Activated T-helper 1 cell treated with Interleukin-2 at 50 U/mL for 16 hours (primary cell): ENCODE measurements around the gene LTA4H.

Experiments
- DNase-seq: peaks from one replicate; pipeline ENCODE4 v3.0.0-alpha.2; 2020; ENCODE audit warnings: low read depth

LTA4H gene

GRCh38 chr12:96034621-96035282 lies 635 bp downstream of the LTA4H start:
- DNase-seq, result no peak

GRCh38 chr12:96033549-96034389 lies 1.6 kb downstream of the LTA4H start:
- DNase-seq, result no peak

- DNase-seq, result no peak
Observed at GRCh38 chr12:96029826-96030225, 5.6 kb downstream of the LTA4H start.

- no peak for DNase-seq
Observed at GRCh38 chr12:96028538-96028937, 6.8 kb downstream of the LTA4H start.

DNA sequence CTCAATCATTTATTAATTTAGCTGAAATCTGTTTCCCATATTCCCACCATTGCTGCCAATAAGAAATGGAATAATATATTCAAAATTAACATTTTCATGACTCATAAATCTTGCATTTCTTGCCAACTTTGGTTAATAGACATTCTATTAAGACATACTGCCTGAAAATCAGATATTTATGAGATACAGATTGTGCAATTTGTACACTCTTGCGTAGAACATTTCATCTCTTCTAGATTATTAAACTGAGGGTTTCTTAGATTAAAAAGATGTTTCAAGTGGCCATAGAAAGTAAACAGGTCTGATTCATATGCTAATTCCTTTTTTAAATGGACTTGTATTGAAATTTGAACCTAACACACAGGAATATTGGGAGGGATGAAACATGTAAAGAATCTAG lies 9.1 kb downstream of the LTA4H start:
- DNase-seq, result no peak

DNA sequence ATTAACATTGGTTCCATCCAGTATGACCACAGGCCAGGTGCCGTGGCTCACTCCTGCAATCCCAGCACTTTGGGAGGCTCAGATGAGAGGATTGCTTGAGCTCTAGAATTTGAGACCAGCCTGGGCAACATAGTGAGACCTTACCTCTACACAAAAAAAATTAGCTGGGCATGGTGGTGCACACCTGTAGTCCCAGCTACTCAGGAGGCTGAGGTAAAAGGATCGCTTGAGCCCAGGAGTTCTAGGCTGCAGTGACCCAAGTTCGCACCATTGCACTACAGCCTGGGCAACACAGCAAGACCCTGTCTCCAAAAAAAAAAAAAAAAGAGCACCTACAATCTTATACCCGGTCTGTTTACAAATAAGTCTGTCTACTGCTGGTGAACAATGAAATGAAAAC lies 9.9 kb downstream of the LTA4H start:
- DNase-seq, result no peak

DNA sequence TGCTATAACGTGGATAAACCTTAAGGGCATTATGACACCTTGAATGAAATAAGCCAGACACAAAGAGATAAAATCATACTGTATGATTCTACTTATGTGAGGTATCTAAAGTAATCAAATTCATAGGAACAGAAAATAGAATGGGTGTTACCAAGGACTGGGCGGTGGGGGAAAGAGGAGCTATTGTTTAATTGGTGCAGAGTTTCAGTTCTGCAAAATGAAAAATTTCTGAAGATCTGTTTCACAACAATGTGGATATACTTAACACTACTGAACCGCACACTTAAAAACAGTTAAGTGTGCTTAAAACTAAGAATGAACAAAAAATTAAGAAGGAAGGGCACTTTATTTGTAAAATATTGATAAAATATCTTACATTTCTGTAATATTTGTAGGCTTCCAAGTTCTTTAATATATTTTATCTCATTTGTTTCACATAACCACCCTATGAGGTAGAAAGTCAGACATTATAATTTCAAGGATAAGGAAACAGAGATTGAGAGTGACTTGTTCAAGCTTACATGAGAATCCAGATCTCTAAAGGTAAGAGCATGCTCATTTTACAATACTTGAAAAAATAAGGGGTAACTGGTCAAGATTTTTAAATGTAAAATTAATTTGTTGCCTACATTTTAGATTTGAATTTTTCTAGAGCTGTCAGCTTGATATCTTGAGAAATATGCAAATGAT lies 14.9 kb downstream of the LTA4H start:
- no peak for DNase-seq

DNA sequence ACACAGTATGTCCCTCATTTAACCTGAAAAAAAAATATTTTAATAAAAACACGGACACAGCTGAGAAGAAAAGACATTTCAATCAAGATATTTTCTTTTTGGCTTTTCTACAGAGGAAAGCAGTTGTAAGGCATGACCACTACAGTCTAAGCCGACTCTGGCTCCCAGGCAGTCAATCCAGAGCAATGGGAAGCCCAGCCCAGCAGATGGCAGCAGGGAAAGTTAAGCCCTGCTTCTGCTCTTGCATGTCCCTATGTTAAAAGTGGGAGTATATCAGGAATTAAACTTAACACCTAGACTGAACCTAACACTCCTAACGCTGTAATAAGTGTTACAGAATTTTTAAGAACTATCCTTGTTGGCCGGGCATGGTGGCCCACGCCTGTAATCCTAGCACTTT lies 19.7 kb downstream of the LTA4H start:
- no peak for DNase-seq

DNA sequence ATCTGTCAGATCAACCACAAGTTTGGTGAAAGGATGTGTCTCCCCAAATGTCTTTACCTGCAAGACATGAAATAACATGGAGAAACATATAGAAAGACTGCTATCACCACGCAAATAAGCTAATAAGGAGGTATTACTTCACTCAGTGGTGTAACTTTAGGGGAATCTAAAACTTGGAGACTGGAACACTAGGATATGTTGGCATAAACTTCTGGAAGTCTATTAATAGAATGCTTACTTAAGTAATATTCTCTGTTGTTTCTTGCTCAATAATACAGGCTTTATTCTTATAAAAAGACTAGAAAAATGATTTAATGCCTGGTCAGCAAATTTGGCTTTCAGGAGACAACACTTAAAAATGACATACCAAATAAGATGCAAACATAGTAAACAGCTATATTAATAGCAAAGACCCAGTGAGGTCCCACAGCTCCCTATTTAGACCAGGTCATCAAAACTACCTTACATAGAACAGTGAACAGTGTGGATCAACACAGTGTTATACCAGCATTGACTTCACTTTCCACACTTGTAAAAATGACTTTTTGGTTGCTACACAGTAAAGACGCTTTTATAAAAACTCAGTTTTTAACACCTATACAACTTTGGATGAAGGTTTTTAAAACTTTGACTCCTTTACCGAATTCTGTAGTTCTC lies 20.3 kb downstream of the LTA4H start:
- no peak for DNase-seq

DNA sequence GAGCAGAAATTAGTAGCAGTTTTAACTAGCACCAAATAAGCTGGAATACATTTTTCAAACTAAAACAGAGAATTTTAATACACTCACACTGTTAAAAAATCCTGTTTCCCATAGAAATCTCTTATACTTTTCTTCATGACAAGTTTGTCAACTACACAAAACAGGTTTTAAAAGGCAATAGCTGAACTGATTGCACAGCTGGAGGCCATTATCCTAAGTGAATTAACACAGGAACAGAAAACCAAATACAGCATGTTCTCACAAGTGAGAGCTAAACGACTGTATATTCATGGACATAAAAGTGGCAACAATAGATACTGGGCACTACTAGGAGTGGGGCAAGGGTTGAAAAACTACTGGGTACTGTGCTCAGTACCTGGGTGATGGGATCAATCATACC lies 27.7 kb downstream of the LTA4H start:
- no peak for DNase-seq

GRCh38 chr12:96006727-96007126 lies 28.7 kb downstream of the LTA4H start:
- no peak for DNase-seq

- no peak for DNase-seq
Observed at GRCh38 chr12:96000858-96001257, 34.5 kb downstream of the LTA4H start.

GRCh38 chr12:95999484-95999883 lies 35.9 kb downstream of the LTA4H start:
- DNase-seq, result no peak

DNA sequence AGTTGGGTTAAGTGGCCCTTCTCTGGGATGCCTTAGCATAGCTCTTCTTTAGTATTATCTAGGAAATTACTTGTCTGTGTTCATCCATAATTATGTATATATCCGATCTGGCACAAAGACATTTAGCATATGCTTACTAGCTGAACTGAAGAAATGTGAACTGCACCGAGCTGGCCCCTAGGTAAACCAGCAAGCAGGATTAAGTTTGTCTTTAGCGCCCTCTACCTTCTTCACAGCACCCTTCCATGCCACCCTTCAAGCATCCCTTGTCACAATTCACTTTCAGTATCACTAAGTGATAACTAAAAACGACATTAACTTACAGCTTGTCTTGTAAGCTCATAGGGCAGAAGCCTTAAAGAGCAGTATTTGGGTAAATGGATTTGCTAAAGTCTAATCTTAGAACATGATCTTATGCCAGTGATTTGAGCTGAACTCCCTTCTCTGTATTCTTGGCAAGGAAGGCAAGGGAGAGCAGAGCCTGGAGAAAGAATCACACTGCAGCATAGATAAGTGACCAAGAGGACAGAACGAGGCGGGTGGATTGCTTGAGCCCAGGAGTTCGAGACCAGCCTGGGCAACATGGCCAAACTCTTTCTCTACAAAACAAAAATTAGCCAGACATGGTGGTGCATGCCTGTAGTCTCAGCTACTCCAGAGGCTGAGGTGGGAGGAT lies 36.6 kb downstream of the LTA4H start:
- DNase-seq, result no peak

DNA sequence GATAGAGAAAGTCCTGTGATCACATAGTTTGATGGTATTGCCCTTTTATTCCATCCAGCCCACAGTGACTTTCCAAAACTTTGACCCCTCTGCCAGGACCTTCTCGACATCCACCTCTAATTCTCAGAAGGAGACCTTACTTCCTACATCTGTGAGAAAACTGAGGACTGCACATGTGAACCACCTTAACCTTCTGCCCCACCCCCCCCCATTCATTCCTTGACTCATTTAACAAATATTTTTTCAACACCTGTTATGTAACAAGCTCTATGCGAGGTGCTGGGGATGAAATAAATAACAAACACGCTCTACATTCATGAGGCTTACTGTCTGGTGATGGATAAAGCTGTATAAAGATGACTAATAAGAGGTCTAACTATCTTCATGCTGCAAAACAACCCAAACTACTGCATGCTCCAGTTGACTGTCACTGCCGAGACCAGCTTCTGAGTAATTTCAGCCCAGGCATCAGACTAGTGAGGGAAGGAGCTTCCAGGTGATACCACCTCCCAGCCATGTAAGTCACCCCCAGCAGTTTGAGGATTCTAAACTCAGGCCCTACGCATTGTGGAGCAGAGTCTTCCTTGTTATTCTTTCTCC lies 37.4 kb downstream of the LTA4H start:
- DNase-seq, result no peak

GRCh38 chr12:95997276-95997675 lies 38.1 kb downstream of the LTA4H start:
- no peak for DNase-seq

- DNase-seq, result no peak
Observed at GRCh38 chr12:95996034-95996658, 39.2 kb downstream of the LTA4H start, which contains the start of gene HAL. HAL (minus strand) TSS chr12:95996344; CDS start chr12:95995910, 434 bp downstream.

DNA sequence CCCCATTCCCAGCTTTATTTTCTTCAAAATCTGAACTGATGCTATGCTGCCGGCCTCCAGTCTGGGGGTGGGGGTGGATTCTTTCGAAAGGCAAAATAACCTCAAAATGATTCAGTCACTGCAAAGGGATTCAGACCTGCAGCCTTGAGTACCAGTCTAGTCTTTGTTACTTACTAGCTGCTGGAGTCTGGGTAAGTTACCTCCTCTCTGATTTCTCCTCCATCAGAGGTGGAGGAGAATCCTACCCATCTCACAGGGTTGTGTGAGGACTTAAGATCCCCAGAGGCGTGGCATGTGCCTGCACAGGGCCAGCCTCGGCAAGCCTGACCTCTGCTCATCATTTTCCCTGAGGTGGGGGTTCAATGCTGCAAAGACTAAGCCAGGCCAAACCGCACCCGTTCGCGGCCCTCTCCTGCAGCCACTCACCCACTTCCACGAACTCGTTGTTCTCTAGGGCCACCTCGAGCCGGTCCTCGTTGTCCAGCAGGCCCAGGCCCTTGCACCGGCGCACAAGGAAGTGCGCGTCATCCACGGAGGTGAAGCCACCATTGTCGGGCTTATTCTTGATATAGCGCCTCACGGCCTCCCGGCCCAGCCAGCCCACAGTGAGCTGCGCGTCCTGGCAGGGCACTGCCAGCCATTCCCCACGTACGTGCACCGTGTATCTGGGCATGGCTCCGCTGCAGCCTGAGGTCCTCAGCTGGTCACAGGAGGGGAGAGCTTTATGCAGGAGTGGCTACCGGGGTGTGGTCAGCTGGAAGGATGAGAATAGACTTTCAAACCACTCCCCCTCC lies 40.0 kb downstream of the LTA4H start:
- no peak for DNase-seq

DNA sequence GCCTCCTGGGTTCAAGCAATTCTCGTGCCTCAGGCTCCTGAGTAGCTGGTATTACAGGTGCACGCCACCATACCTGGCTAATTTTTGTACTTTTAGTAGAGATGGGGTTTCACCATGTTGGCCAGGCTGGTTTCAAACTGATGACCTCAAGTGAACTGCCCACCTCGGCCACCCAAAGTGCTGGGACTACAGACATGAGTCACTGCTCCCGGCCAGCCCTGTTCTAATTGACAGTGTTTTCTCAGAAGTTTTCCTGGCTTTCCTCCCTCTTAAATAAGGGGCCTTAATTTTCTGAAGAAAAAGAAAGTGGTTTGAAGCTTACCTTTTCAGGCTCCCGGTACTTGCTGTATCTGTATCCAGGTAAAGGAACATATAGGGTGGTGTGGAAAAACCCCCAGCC lies 40.9 kb downstream of the LTA4H start:
- DNase-seq, result no peak

GRCh38 chr12:95993907-95994306 lies 41.5 kb downstream of the LTA4H start:
- no peak for DNase-seq
